Dendritic cell treated with granulocyte-macrophage colony-stimulating factor and Interleukin-4, amounts not matched to agents 40 ng/mL and 50 ng/mL, for 4 days (primary cell): Measurements from ENCODE around the gene FBRSL1.

ENCODE experiments used
- H3K27ac Mint-ChIP-seq: one replicate; pipeline ENCODE4 v1.8.0; 2022; ENCODE audit warnings: mild to moderate bottlenecking, mixed read lengths
- H3K27me3 Mint-ChIP-seq: one replicate; pipeline ENCODE4 v1.8.0; 2022; ENCODE audit warnings: mild to moderate bottlenecking, mixed read lengths
- H3K36me3 Mint-ChIP-seq: one replicate; pipeline ENCODE4 v1.8.0; 2022; ENCODE audit warnings: low read depth, mixed read lengths
- H3K4me1 Mint-ChIP-seq: one replicate; pipeline ENCODE4 v1.8.0; 2022; ENCODE audit warnings: low read depth, mixed read lengths
- H3K4me3 Mint-ChIP-seq: one replicate; pipeline ENCODE4 v1.8.0; 2022; ENCODE audit warnings: mild to moderate bottlenecking, moderate library complexity, mixed read lengths
- H3K9me3 Mint-ChIP-seq: one replicate; pipeline ENCODE4 v1.8.0; 2022; ENCODE audit warnings: mixed read lengths
- intact Hi-C: fragments of 100-400 bp; cut with micrococcal nuclease; formaldehyde crosslinking; loops from one replicate; pipeline ENCODE4 v1.15.0; 2022

The FBRSL1 gene

GRCh38 chr12:132558042-132558856 lies 68.3 kb downstream of the FBRSL1 start:
- Mint-ChIP-seq H3K27ac (no peak overlapping the region), H3K4me3 (no peak overlapping the region), H3K36me3 (peaks cover 54% of the 10 kb centered on the region), H3K27me3 (peaks cover 45% of the 10 kb centered on the region), H3K4me1 (peaks cover 23% of the 10 kb centered on the region), H3K9me3 (no peaks in the 10 kb centered on the region)
- intact Hi-C loops: no loop called here

- H3K4me3 Mint-ChIP-seq: peak overlapping the region; percentile 71
- H3K36me3 Mint-ChIP-seq: peaks cover 54% of the 10 kb centered on the region
- H3K4me1 Mint-ChIP-seq: peaks cover 23% of the 10 kb centered on the region
- no peaks in the 10 kb centered on the region for H3K9me3 Mint-ChIP-seq
- intact Hi-C loops: no loop called here
- no peak overlapping the region for H3K27ac Mint-ChIP-seq
- H3K27me3 Mint-ChIP-seq: peaks cover 45% of the 10 kb centered on the region
Measured at GRCh38 chr12:132558861-132559623, 69.1 kb downstream of the FBRSL1 start.

GRCh38 chr12:132559652-132560363 lies 69.9 kb downstream of the FBRSL1 start:
- H3K27ac Mint-ChIP-seq: no peak overlapping the region

GRCh38 chr12:132560364-132560613 lies 70.3 kb downstream of the FBRSL1 start:
- Mint-ChIP-seq H3K4me1 (peaks cover 23% of the 10 kb centered on the region), H3K4me3 (peak overlapping the region; percentile 68), H3K36me3 (peaks cover 53% of the 10 kb centered on the region), H3K27me3 (peaks cover 45% of the 10 kb centered on the region), H3K9me3 (no peaks in the 10 kb centered on the region), H3K27ac (no peak overlapping the region)
- intact Hi-C loops: loop anchor here (2.0 kb wide), 1 partner anchor 145 kb away; no protein-coding TSS in a partner anchor

More at GRCh38 chr12:132559652-132560363, 69.9 kb downstream of the FBRSL1 start:
- peaks cover 53% of the 10 kb centered on the region for H3K36me3 Mint-ChIP-seq
- H3K4me1 Mint-ChIP-seq: peaks cover 23% of the 10 kb centered on the region
- peaks cover 45% of the 10 kb centered on the region for H3K27me3 Mint-ChIP-seq
- H3K4me3 Mint-ChIP-seq: peak overlapping the region; percentile 71
- no peaks in the 10 kb centered on the region for H3K9me3 Mint-ChIP-seq
- intact Hi-C loops: loop anchor here (2.0 kb wide), 1 partner anchor 145 kb away; no protein-coding TSS in a partner anchor

GRCh38 chr12:132560614-132561426 lies 70.9 kb downstream of the FBRSL1 start:
- Mint-ChIP-seq H3K27ac (no peak overlapping the region), H3K4me1 (peaks cover 23% of the 10 kb centered on the region), H3K4me3 (peak overlapping the region; percentile 34), H3K27me3 (peaks cover 45% of the 10 kb centered on the region), H3K36me3 (peaks cover 53% of the 10 kb centered on the region), H3K9me3 (no peaks in the 10 kb centered on the region)
- intact Hi-C loops: loop anchor here (2.0 kb wide), 1 partner anchor 146 kb away; no protein-coding TSS in a partner anchor
